ENCODE results near the gene CPA2. TPM values are rescaled to one million over a fixed set of nuclear protein-coding genes. Genes with fewer than 3 reads are reported as not detected.

CPA2 gene
- total and polyA plus RNA-seq, 2 experiments from 2014 or later = not detected

- TF ChIP-seq REST (IDR thresholded peaks at IDR 0.05; ENCODE audit: unreplicated experiment) = no peak
- TF ChIP-seq NANOG (IDR thresholded peaks at IDR 0.05; ENCODE audit: borderline replicate concordance) = no peak
- no peak for TF ChIP-seq ETS1 (IDR thresholded peaks at IDR 0.05)
- TF ChIP-seq ZNF462 (CRISPR knock-in tag; IDR thresholded peaks at IDR 0.05) = no peak
- TF ChIP-seq CREB1 (CRISPR knock-in tag; IDR thresholded peaks at IDR 0.05; ENCODE audit: low read depth) = no peak
- no peak for TF ChIP-seq ZNF114 (CRISPR knock-in tag; IDR thresholded peaks at IDR 0.05)
- TF ChIP-seq CTCF (conservative IDR thresholded peaks at IDR 0.05; ENCODE audit: low read depth in 2 of 2) = no peak
- TF ChIP-seq EZH2 (IDR thresholded peaks at IDR 0.05; ENCODE audit: low read depth, unreplicated experiment) = no peak
- no peak for TF ChIP-seq ZNF331 (CRISPR knock-in tag; IDR thresholded peaks at IDR 0.05; ENCODE audit: low read depth)
- no peak for TF ChIP-seq EZH2phosphoT487 (IDR thresholded peaks at IDR 0.05; ENCODE audit: unreplicated experiment)
- no peaks in the 10 kb centered on the region for H3K4me1 ChIP-seq (ENCODE audit: insufficient read depth)
- H3K36me3 ChIP-seq (ENCODE audit: insufficient read depth) = no peaks in the 10 kb centered on the region
- no peak overlapping the region for H3K4me3 ChIP-seq
- no peaks in the 10 kb centered on the region for H3K27me3 ChIP-seq (ENCODE audit: insufficient read depth)
- ATAC-seq (no peak), DNase-seq (ENCODE audit: low spot score) (no peak)
- no peaks in the 10 kb centered on the region for H3F3A ChIP-seq (replicated peaks; ENCODE audit: low read depth)
- H3K9me3 Mint-ChIP-seq = no peaks in the 10 kb centered on the region
- no peak overlapping the region for H3K27ac ChIP-seq (ENCODE audit: low read depth)
- H3K4me2 ChIP-seq = no peak overlapping the region
- no peaks in the 10 kb centered on the region for H3K4me1 Mint-ChIP-seq
- H3K36me3 Mint-ChIP-seq (ENCODE audit: low read depth) = no peaks in the 10 kb centered on the region
- no peak overlapping the region for H2AFZ ChIP-seq
- no peaks in the 10 kb centered on the region for H3K79me2 ChIP-seq (replicated peaks; ENCODE audit: insufficient read depth)
- no peak overlapping the region for H3K27ac Mint-ChIP-seq
- H4K20me1 ChIP-seq (replicated peaks; ENCODE audit: insufficient read depth) = no peaks in the 10 kb centered on the region
- peaks cover 5% of the 10 kb centered on the region for H3K27me3 Mint-ChIP-seq (ENCODE audit: insufficient read depth, low read depth, poor library complexity)
- H3K9me2 ChIP-seq (ENCODE audit: insufficient read depth) = peaks cover 7% of the 10 kb centered on the region; the same call in 1 of the 2 replicates
- H3K4me3 Mint-ChIP-seq = no peak overlapping the region
Observed at GRCh38 chr7:130296221-130296951, 29.7 kb downstream of the CPA2 start.
